Heart left ventricle (tissue), 16 donors: ENCODE results near the gene MX2. TPM values are rescaled to one million over a fixed set of nuclear protein-coding genes. Genes with fewer than 3 reads are reported as not detected.

Experiments used
- ATAC-seq, 4 donors: fragments of 200-7000 bp; cut with Tn5 transposase; one replicate each; pipeline ENCODE4 v1.9.1; 2020 to 2022; ENCODE audit warnings: moderate library complexity in 4 of 4, mild to moderate bottlenecking in 3 of 4, moderate number of reproducible peaks in 1 of 4
- DNase-seq, 5 donors: peaks; one replicate each; pipeline ENCODE4 v3.0.0-alpha.2; 2020
- H3K27ac ChIP-seq, 12 donors: fragments of 200-600 bp; sonication (generic) in 4 of 12; one replicate each; pipeline versions ENCODE4 v1.5.0 to v1.8.0; 2016 to 2022; ENCODE audit warnings: mild to moderate bottlenecking in 2 of 12
- H3K27me3 ChIP-seq, 9 donors: fragments of 200-600 bp; sonication (generic) in 2 of 9; one replicate each; pipeline versions ENCODE4 v1.5.1 to v1.8.0; 2016 to 2022; ENCODE audit warnings: mild to moderate bottlenecking in 3 of 9
- H3K36me3 ChIP-seq, 9 donors: fragments of 200-600 bp; sonication (generic) in 2 of 9; one replicate each; pipeline versions ENCODE4 v1.5.0 to v1.8.0; 2018 to 2022; ENCODE audit warnings: mild to moderate bottlenecking in 2 of 9
- H3K4me1 ChIP-seq, 12 donors: fragments of 200-600 bp; sonication (generic) in 4 of 12; one replicate each; pipeline versions ENCODE4 v1.5.0 to v1.8.0; 2016 to 2022; ENCODE audit warnings: mild to moderate bottlenecking in 3 of 12
- H3K4me3 ChIP-seq, 12 donors: fragments of 200-600 bp; sonication (generic) in 4 of 12; one replicate each; pipeline versions ENCODE4 v1.5.0 to v1.8.0; 2017 to 2022; ENCODE audit warnings: mild to moderate bottlenecking in 9 of 12, moderate library complexity in 4 of 12
- H3K9me3 ChIP-seq, 12 donors: fragments of 200-600 bp; sonication (generic) in 4 of 12; one replicate each; pipeline versions ENCODE4 v1.5.0 to v1.8.0; 2016 to 2022; ENCODE audit warnings: mild to moderate bottlenecking in 1 of 12
- POLR2A ChIP-seq, 2 donors: fragments of 450-650 bp; IDR thresholded peaks; one replicate each; pipeline ENCODE4 v1.6.1; 2017; ENCODE audit warnings: antibody characterized with exemption in 2 of 2, mild to moderate bottlenecking in 2 of 2, moderate library complexity in 2 of 2
- WGBS, 4 donors: extraction: QIAGEN DNeasy Blood & Tissue Kit in 2 of 4; methylation state at CpG; one replicate each; pipeline versions ENCODE4 v1.1.5 to v1.1.7; 2013 to 2018; 5-methylcytosine and 5-hydroxymethylcytosine counted together
- intact Hi-C, 10 donors: fragments of 100-400 bp; cut with DNase I; formaldehyde crosslinking; loops; one replicate each; pipeline versions ENCODE4 v1.11.1 to v1.14.2; 2022
- polyA plus RNA-seq, 2 donors: library from polyadenylated mRNA; stranded (reverse); fragments of 200-250 nt; gene quantifications; one replicate each; pipeline ENCODE4 v1.2.3, GENCODE V29; 2013
- total RNA-seq, 9 donors: library from RNA; depleted of rRNA in 2 of 9; stranded (reverse); fragments of >200 nt in 2 of 9; fragmentation: NEBNext Ultra II Directional in 3 of 9; extraction: Animal tissue kit (Norgen Biotek cat#: 25700) in 3 of 9; gene quantifications; one replicate each; pipeline versions ENCODE4 v1.1.0 to v1.2.4, GENCODE V29; 2016 to 2023
- TF ChIP-seq, protein P1 (sequence below), 12 donors: fragments of 200-600 bp; sonication (generic) in 4 of 12; IDR thresholded peaks; one replicate each; pipeline versions ENCODE4 v1.5.0 to v1.8.0; 2018 to 2022; ENCODE audit warnings: antibody characterized with exemption in 12 of 12, mild to moderate bottlenecking in 5 of 12
- donor health status: ischemic (EF 13 %, LVEDD 7.1; RV severe dilation, severe dysfunction).
- donor health status: healthy with polysubstance abuse.
- donor health status: DM: no; HTN: yes; CAD: no.
- donor health status: DM: no; HTN: no; CAD: no.
- donor health status: ischemic (EF 25% LVEDD 6.9; RV normal size, moderate dysfunction).
- donor health status: ischemic (EF 25% LVEDD 5.7; RV mildly dilated, moderate dysfunction).
- donor health status: healthy.
- donor health status: DM: yes; HTN: yes; CAD: no.
- donor health status: ischemic (EF 35%, LVEDD 5.7; RV mildly dilated, moderate dysfunction).
- donor health status: nonischemic (EF 11% LVEDD 7.7; RV severe dilation, severe dysfunction).
- donor health status: DM: yes; HTN: yes; CAD: no.
- donor health status: PGD.
- donor health status: ischemic (EF 29% LVEDD 5.4; RV normal size, mild dysfunction).
- donor health status: nonischemic (EF 23%, LVEDD 6.1; RV moderate dilation, normal function).

MX2 gene
- total and polyA plus RNA-seq, 11 donors, result 3.2 to 23.3 (median 5.7) TPM

DNA sequence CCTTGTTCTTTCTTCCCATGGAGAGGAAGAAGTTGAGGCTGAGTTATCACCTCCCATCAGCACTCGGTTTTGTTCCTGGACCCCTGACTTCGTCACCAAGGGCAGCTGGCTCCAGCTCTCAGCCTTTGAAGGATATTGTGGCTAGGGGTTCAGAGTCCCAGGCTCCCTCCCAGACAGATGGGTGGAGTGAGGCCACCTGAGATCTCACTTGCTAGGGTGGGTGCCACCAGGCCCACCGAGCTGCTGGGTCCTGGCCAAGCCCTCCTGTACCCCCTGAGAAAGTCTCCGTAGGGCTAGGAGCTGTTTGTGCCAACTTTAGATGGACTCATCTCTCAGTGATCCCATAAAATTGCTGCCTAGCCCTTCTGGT, 6.9 kb downstream of the MX2 start:
- ATAC-seq (no peak), DNase-seq (peak in 1 of 5 donors; percentile 54)
- no peaks in the 10 kb centered on the region for H3K9me3 ChIP-seq
- peak overlapping the region in 9 of 12 donors; percentile 41 to 57 (median 49) for H3K4me3 ChIP-seq
- intact Hi-C loops, result loop anchor here in 3 of 10 donors (5.0 to 10.0 kb wide), 3 partner anchors 54 to 204 kb away; partner anchors contain the start of gene BACE2 (in 2 of the 3)
- peak overlapping the region in 11 of 12 donors; percentile 31 to 84 (median 67) for H3K27ac ChIP-seq
- peaks cover 0 to 26% (median 0%) of the 10 kb centered on the region in 9 donors for H3K36me3 ChIP-seq
- peaks cover 0 to 10% (median 0%) of the 10 kb centered on the region in 9 donors for H3K27me3 ChIP-seq
- peaks cover 0 to 73% (median 23%) of the 10 kb centered on the region in 12 donors for H3K4me1 ChIP-seq
- TF ChIP-seq POLR2A (IDR thresholded peaks at IDR 0.05), result no peak
- TF ChIP-seq, protein P1, sequence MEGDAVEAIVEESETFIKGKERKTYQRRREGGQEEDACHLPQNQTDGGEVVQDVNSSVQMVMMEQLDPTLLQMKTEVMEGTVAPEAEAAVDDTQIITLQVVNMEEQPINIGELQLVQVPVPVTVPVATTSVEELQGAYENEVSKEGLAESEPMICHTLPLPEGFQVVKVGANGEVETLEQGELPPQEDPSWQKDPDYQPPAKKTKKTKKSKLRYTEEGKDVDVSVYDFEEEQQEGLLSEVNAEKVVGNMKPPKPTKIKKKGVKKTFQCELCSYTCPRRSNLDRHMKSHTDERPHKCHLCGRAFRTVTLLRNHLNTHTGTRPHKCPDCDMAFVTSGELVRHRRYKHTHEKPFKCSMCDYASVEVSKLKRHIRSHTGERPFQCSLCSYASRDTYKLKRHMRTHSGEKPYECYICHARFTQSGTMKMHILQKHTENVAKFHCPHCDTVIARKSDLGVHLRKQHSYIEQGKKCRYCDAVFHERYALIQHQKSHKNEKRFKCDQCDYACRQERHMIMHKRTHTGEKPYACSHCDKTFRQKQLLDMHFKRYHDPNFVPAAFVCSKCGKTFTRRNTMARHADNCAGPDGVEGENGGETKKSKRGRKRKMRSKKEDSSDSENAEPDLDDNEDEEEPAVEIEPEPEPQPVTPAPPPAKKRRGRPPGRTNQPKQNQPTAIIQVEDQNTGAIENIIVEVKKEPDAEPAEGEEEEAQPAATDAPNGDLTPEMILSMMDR (IDR thresholded peaks at IDR 0.05), result no peak
- WGBS, 4 donors, result 40 to 53% (median 45%) methylated on average over 4 of the region's 4 CpGs

DNA sequence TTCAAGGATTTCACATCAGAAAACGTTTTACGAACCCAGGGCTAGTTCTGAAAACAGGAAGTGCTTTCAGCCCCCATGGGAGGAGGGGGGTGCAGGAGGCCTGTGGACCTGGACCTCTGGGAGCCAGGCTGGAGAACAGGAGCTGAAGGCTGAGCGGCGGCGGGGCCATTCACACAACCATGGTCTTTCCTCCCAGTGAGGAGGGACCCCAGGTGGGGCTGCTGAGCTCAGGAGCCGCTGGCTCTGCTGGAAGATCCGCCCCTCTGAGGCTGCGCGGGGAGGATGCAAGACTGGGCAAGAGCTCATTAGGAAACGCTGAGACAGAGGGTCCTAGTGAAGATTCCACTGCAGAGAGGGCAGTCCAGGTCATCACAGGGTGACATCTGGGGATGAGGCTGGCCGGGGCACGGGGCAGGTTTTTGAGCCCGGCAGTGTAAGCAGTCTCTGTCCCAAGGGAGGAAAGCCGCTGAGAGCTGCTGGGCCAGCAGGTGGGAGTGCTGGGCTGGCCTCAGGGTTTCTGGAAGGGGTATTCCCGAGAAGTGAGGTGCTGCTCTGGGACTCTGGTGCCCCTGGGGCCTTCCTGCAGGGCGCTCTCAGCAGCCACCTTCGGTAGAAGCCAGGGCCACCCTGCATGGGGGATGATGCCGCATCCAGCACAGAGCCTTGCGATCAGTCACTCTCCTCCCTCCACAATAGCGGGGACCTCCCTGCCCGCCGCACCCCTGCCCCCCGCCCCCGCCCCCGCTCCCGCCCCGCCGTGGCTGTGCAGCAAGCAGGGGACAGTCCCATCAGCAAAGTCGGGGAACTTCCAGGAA, 7.5 kb downstream of the MX2 start:
- DNase-seq (peak; percentile 49 to 75 (median 60)), ATAC-seq (peak in 3 of 4 donors; percentile 40 to 67 (median 47))
- H3K27ac ChIP-seq, result peak overlapping the region in 11 of 12 donors; percentile 31 to 84 (median 67)
- intact Hi-C loops, result loop anchor here in 3 of 10 donors (5.0 to 10.0 kb wide), 3 partner anchors 53 to 205 kb away; partner anchors contain the start of gene BACE2 (in 2 of the 3)
- 15 to 35% (median 27%) methylated on average over 19 to 29 of the region's 29 CpGs for WGBS, 4 donors
- H3K9me3 ChIP-seq, result no peaks in the 10 kb centered on the region
- peaks cover 0 to 10% (median 0%) of the 10 kb centered on the region in 9 donors for H3K27me3 ChIP-seq
- TF ChIP-seq POLR2A (IDR thresholded peaks at IDR 0.05), result no peak
- TF ChIP-seq, protein P1 (IDR thresholded peaks at IDR 0.05), result no peak
- H3K36me3 ChIP-seq, result peaks cover 0 to 26% (median 0%) of the 10 kb centered on the region in 9 donors
- peaks cover 0 to 67% (median 20%) of the 10 kb centered on the region in 12 donors for H3K4me1 ChIP-seq
- peak overlapping the region; percentile 12 to 57 (median 46) for H3K4me3 ChIP-seq

DNA sequence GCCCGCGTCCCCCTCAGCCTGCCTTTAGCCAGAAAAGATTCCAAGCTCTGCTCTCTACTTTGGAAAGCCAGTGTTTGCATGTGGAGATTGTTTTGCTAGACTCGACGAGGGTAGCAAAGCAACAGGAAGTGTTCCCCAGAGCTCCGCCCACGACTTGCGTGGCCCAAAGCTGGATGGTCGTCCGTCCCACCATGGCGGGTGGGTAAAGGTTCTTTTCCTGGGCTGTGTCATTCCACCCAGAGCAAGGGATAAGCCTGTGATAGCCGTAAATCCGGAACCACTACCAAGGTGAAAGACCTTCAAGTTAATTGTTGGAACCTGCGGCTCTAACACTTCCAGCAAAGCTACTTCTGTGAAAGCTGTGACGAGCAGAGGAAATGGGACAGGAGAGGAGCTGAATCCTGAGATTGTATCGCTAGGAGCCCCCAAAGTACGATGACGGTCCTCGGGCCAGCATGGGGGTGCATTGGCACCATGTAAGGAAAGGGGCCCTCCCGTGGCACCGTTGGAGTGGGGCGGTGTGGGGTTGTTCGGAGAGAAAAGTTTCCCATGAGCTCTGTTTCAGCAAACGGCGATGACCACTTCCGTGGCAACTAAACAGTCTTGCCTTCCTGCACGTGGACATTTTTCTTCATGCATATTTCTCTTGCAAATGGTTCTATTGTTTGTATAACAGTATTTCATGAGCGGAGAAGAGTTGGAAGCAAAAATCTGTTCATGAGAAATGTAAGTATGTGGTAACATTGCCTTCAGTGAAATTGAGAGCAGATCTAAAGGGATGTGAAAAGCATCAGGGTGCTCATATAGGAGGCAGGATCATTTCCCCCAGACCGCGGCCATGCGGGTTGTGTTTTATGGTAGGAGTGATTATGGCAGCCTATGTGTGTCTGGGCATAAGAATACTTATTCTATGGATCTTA, 8.4 kb downstream of the MX2 start:
- no peaks in the 10 kb centered on the region for H3K9me3 ChIP-seq
- peak overlapping the region; percentile 12 to 57 (median 46) for H3K4me3 ChIP-seq
- 67 to 86% (median 78%) methylated on average over 29 to 30 of the region's 30 CpGs for WGBS, 4 donors
- intact Hi-C loops, result loop anchor here in 4 of 10 donors (5.0 to 10.0 kb wide), 3 partner anchors 52 to 205 kb away; partner anchors contain the start of gene BACE2 (in 2 of the 4)
- H3K27me3 ChIP-seq, result peaks cover 0 to 10% (median 0%) of the 10 kb centered on the region in 9 donors
- TF ChIP-seq POLR2A (IDR thresholded peaks at IDR 0.05), result no peak
- TF ChIP-seq, protein P1 (IDR thresholded peaks at IDR 0.05), result no peak
- DNase-seq, result peak in 1 of 5 donors; percentile 69
- peak in 3 of 4 donors; percentile 10 to 38 (median 25) for ATAC-seq
- peaks cover 0 to 60% (median 20%) of the 10 kb centered on the region in 12 donors for H3K4me1 ChIP-seq
- peak overlapping the region in 10 of 12 donors; percentile 31 to 84 (median 66) for H3K27ac ChIP-seq
- peaks cover 0 to 20% (median 0%) of the 10 kb centered on the region in 9 donors for H3K36me3 ChIP-seq
